Measurements from ENCODE around the gene ATP12A.

The ATP12A gene

DNA sequence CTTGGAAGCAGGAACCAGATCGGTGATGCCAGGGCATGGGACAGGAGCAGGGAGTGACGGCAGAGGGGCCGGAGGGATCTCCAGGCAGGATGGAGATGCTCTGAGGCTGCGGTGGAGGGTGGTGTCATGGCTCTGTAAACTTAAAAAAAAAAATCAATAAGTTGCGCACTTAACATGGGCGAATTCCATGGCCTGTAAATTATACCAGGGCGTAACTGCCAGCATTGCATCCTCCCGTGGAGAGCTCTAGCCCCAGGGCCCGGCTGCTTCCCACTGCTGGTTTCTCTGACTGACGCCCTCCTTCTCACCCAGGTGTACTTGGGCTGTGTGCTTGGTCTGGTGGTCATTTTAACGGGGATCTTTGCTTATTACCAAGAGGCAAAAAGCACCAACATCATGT lies 8.7 kb downstream of the ATP12A start:
- in situ Hi-C loops (cut with MboI; ENCODE audit: low sequenced_read_pairs, unreplicated experiment): no loop called here
- TF ChIP-seq, protein P1, sequence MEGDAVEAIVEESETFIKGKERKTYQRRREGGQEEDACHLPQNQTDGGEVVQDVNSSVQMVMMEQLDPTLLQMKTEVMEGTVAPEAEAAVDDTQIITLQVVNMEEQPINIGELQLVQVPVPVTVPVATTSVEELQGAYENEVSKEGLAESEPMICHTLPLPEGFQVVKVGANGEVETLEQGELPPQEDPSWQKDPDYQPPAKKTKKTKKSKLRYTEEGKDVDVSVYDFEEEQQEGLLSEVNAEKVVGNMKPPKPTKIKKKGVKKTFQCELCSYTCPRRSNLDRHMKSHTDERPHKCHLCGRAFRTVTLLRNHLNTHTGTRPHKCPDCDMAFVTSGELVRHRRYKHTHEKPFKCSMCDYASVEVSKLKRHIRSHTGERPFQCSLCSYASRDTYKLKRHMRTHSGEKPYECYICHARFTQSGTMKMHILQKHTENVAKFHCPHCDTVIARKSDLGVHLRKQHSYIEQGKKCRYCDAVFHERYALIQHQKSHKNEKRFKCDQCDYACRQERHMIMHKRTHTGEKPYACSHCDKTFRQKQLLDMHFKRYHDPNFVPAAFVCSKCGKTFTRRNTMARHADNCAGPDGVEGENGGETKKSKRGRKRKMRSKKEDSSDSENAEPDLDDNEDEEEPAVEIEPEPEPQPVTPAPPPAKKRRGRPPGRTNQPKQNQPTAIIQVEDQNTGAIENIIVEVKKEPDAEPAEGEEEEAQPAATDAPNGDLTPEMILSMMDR (IDR thresholded peaks at IDR 0.05; ENCODE audit: borderline replicate concordance, control extremely low read depth, extremely low read depth, insufficient read depth, missing control alignments): no peak
- no peak for DNase-seq (ENCODE audit: low spot score)

DNA sequence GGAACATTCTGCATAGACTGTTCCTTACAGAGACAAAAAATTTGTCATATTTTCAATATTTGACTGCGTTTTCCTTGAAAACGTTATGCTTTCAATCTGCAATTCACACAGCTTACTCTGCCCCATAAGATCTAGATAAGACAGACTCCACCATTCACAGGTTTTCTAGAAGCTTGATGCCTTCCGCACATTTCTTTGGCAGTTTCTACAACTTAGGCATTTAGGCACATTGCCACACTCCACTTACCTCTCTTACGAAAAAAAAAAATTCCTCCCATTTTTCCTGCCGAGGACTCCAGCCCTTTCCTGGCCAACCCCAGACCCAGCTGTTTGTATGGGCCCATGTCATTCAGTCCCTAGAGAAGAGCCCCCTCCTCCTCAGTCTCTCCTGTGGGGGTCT lies 11.2 kb downstream of the ATP12A start:
- in situ Hi-C loops (cut with MboI; ENCODE audit: low sequenced_read_pairs, unreplicated experiment): no loop called here
- DNase-seq (ENCODE audit: low spot score): no peak
- TF ChIP-seq, protein P1 (IDR thresholded peaks at IDR 0.05; ENCODE audit: borderline replicate concordance, control extremely low read depth, extremely low read depth, insufficient read depth, missing control alignments): no peak

DNA sequence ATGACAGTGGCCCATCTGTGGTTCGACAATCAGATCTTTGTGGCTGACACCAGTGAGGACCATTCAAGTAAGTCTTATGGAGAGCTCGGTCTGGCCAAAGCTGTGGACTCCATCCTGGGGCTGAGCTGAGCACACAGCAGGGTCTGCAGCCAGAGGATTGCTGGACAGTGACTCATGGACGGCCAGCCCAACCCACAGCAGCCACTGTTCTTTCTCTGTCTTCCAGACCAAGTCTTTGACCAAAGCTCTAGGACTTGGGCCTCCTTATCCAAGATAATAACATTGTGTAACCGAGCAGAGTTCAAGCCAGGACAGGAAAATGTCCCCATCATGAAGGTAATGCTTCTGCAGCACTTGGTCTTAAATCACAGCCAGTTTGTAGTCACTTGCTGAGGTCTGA lies 12.4 kb downstream of the ATP12A start:
- TF ChIP-seq, protein P1 (IDR thresholded peaks at IDR 0.05; ENCODE audit: borderline replicate concordance, control extremely low read depth, extremely low read depth, insufficient read depth, missing control alignments): no peak
- in situ Hi-C loops (cut with MboI; ENCODE audit: low sequenced_read_pairs, unreplicated experiment): no loop called here
- DNase-seq (ENCODE audit: low spot score): no peak

DNA sequence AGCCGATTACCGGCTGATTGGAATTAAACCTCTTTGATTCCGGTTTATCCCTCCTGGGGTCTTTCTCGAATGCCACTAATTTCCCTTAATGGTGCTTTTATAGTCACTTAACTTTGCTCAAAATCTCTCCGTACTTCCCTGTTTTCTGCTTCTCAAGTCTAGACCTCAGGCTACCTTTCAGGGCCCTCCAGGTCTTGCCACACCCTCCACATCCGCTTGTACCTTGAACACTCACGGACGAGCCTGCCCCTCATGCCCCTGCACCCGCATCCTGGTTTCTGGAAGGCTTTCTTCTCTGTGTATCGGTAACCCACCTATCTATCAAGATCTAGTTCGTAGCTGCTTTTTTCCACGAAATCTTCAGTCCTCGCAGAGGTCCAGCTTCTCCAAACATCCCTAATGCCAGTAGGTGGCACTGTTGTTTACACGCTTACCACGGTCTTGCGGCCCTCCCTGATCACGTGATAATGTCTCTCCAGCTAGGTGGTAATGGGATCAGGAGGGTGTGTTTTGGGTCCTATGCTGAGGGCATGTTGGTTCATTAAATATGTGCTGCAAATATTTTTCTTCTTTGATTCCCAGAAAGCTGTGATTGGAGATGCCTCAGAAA lies 13.8 kb downstream of the ATP12A start:
- in situ Hi-C loops (cut with MboI; ENCODE audit: low sequenced_read_pairs, unreplicated experiment): no loop called here
- peak; percentile 81 for DNase-seq (ENCODE audit: low spot score)
- TF ChIP-seq, protein P1 (IDR thresholded peaks at IDR 0.05; ENCODE audit: borderline replicate concordance, control extremely low read depth, extremely low read depth, insufficient read depth, missing control alignments): peak; percentile 59

DNA sequence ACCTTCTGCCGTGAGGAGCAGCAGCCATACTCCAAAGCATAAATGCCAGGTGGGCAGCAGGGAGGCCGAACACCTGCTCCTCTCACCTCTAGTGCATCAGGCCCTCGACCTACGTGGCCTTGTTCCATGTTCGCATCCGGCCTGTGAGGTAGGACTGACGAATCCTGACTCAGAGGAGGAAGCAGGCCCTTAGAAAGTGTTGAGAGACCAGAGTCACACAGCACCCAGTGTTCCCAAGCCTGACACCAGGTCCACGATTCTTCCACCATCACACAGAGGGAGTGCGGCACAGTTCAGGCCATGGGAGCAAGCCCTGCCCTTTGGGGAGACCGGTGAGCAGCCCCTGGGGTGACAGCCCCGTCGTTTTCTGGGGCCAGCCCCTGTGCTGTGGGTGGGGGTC lies 14.7 kb downstream of the ATP12A start:
- no peak for DNase-seq (ENCODE audit: low spot score)
- TF ChIP-seq, protein P1 (IDR thresholded peaks at IDR 0.05; ENCODE audit: borderline replicate concordance, control extremely low read depth, extremely low read depth, insufficient read depth, missing control alignments): no peak
- in situ Hi-C loops (cut with MboI; ENCODE audit: low sequenced_read_pairs, unreplicated experiment): no loop called here

DNA sequence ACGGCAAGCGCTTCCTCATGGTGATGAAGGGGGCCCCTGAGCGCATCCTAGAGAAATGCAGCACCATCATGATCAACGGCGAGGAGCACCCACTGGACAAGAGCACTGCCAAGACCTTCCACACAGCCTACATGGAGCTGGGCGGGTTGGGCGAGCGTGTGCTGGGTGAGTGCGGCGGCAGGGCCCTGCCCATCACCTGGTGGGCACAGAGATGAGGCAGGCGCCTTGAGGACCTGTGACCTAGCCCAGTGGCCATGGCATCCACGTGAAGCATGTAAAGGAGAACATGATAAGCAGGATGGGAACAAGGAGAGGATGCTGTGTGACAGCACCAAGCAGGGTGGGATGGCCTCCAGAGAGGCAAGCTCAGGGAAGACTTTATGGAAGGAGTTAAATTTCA lies 18.5 kb downstream of the ATP12A start:
- TF ChIP-seq, protein P1 (IDR thresholded peaks at IDR 0.05; ENCODE audit: borderline replicate concordance, control extremely low read depth, extremely low read depth, insufficient read depth, missing control alignments): no peak
- in situ Hi-C loops (cut with MboI; ENCODE audit: low sequenced_read_pairs, unreplicated experiment): no loop called here
- no peak for DNase-seq (ENCODE audit: low spot score)

Measured in GM13976 (cell line).